Measurements from ENCODE around the gene CAMK2A. TPM values are rescaled to one million over a fixed set of nuclear protein-coding genes. Genes with fewer than 3 reads are reported as not detected.

The CAMK2A gene
- total and polyA plus RNA-seq, 2 donors (not counting 3 experiments of a cell fraction or from before 2014, with no cell fraction given): not detected

GRCh38 chr5:150265870-150266383, 23.6 kb downstream of the CAMK2A start:
- Histone ChIP-seq H3K9ac (replicated peaks; ENCODE audit: extremely low read depth, insufficient read depth, low read length) (no peak overlapping the region), H3K36me3 (ENCODE audit: control insufficient read depth in 2 of 2, extremely low read depth in 1 of 2, insufficient read depth in 2 of 2, low read length in 2 of 2) (no peaks in the 10 kb centered on the region), H3K4me2 (ENCODE audit: insufficient read depth, low read length) (no peak overlapping the region), H3K9me3 (replicated peaks; ENCODE audit: control insufficient read depth, insufficient read depth, low read length) (no peaks in the 10 kb centered on the region), H3K27me3 (ENCODE audit: control insufficient read depth in 2 of 2, insufficient read depth in 2 of 2, low read length in 2 of 2) (peaks cover 0 to 3% of the 10 kb centered on the region in 2 experiments), H3K27ac (ENCODE audit: insufficient read depth, low read depth, low read length) (no peak overlapping the region), H4K20me1 (replicated peaks; ENCODE audit: control insufficient read depth, extremely low read depth, insufficient read depth, low read length) (no peaks in the 10 kb centered on the region), H3K9me1 (replicated peaks; ENCODE audit: control insufficient read depth, extremely low read depth, insufficient read depth, low read length) (no peaks in the 10 kb centered on the region), H2AFZ (ENCODE audit: low read depth, low read length) (no peak overlapping the region), H3K4me1 (ENCODE audit: control insufficient read depth, extremely low read depth, insufficient read depth, low read length) (no peaks in the 10 kb centered on the region), H3K4me3 (replicated peaks in 1 of 3; ENCODE audit: insufficient read depth in 1 of 3, low read depth in 1 of 3, low read length in 3 of 3) (no peak overlapping the region), H3K79me2 (ENCODE audit: control insufficient read depth, insufficient read depth, low read length) (no peaks in the 10 kb centered on the region)
- intact Hi-C loops (cut with micrococcal nuclease) (loop anchor here (5.0 kb wide), 1 partner anchor 51 kb away; no protein-coding TSS in a partner anchor), dilution Hi-C loops (cut with MboI; ENCODE audit: extremely low pct_ligation_motif_present, low sequenced_read_pairs) (no loop called here)
- ChIA-PET CTCF (interaction anchor here (0.9 to 2.6 kb wide), 2 partner anchors 10 to 37 kb away, joined by 3 to 7 read pairs; partner anchors contain the start of gene ARSI), POLR2A (interaction anchor here (0.6 kb wide), 1 partner anchor 196 kb away, joined by 3 read pairs; no protein-coding TSS in a partner anchor)
- no TSS peak for BruUV-seq (replicated peaks)
- TF ChIP-seq GATA2 (IDR thresholded peaks at IDR 0.05; ENCODE audit: insufficient read depth, insufficient read length, low read depth, low read length) (no peak), POLR2AphosphoS5 (IDR thresholded peaks at IDR 0.05; ENCODE audit: insufficient read depth, low read depth, low read length) (no peak), MAX (IDR thresholded peaks at IDR 0.05; ENCODE audit: insufficient read depth, insufficient read length) (no peak), EZH2 (IDR thresholded peaks at IDR 0.05; ENCODE audit: borderline replicate concordance, low read depth, low read length, severe bottlenecking) (no peak), POLR2A (IDR thresholded peaks at IDR 0.05; ENCODE audit: low read depth, low read length) (no peak), CTCF (IDR thresholded peaks at IDR 0.05; ENCODE audit: extremely low read depth in 1 of 2, insufficient read depth in 1 of 2, low read depth in 1 of 2, low read length in 2 of 2) (no peak), JUN (IDR thresholded peaks at IDR 0.05; ENCODE audit: borderline replicate concordance, insufficient read depth, insufficient read length, low read depth) (no peak), FOS (IDR thresholded peaks at IDR 0.05; ENCODE audit: borderline replicate concordance, insufficient read depth, low read length) (no peak), MYC (IDR thresholded peaks at IDR 0.05; ENCODE audit: low read depth, low read length) (no peak)
- DNase-seq (ENCODE audit: low read depth, low spot score): no peak
- no peak for FAIRE-seq

All from endothelial cell of umbilical vein (primary cell).